GM18520 (cell line): Measurements from ENCODE around the gene FAM120A.
A peak's percentile ranks its signal among the peaks of the same experiment; 100 is the strongest.

Experiments used
- ATAC-seq: cut with Tn5 transposase; IDR thresholded peaks from one replicate; pipeline ENCODE4 v1.9.1; 2021; ENCODE audit not compliant: unreplicated experiment

FAM120A gene

DNA sequence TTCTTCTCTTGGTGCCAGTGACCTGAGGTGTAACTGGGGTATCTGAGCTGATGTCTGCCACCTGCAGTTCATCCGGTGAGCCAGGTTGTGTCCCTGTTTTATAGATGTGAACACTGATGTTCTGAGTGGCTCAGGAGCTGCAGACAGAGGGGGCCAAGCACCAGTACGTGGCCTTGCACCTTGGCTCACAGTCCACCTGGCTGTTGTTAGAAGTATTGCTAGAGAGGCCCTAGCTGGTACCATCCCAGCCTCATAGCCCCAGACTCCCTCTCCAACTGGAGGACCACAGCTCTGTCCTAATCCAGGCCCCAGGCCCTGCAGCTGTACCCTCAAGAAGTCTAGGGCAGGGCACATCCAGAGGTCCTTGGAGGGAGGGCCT, 141.1 kb downstream of the FAM120A start:
- ATAC-seq, result no peak

- ATAC-seq, result no peak
Observed at GRCh38 chr9:93593144-93593658, 141.7 kb downstream of the FAM120A start.

GRCh38 chr9:93594041-93594756, 142.7 kb downstream of the FAM120A start:
- ATAC-seq, result no peak

DNA sequence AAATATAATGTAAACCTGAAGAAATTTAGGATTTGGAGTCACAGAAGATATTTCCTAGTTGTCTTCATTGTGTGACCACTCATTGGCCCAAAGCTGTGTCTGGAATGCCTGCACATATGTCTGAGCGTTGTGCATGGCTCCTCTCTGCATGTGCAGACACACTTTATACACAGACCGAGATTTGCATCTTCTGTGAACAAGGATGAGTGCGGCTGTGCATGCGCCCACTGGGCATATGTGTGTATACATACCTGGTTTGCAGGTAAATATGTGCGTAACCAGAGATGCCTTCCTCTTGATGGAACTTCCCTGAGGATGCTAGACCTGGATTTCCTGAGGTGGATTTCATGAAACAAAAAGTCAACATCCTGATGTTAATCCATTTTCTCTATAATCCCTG, 144.0 kb downstream of the FAM120A start:
- ATAC-seq, result no peak

GRCh38 chr9:93595861-93596365, 144.4 kb downstream of the FAM120A start:
- no peak for ATAC-seq

DNA sequence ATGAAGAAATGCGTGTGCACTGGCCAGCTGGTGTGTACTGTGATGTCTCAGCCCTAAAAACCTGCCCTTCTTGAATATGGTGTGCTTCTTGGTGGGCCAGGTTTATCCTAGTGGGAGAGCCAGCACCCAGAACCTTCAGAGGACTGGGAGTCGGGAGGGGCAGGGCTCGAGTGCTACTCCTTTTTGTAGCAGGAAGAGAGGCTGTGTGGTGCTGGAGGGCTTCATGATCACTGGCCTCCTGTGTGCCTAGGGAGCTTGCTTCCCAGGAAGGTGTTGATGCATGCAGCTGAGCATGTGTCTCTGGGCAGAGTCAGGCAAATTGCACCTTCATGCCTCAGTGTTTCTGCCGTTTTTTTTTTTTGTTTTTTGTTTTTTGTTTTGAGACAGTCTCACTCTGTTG, 144.9 kb downstream of the FAM120A start:
- ATAC-seq, result no peak

DNA sequence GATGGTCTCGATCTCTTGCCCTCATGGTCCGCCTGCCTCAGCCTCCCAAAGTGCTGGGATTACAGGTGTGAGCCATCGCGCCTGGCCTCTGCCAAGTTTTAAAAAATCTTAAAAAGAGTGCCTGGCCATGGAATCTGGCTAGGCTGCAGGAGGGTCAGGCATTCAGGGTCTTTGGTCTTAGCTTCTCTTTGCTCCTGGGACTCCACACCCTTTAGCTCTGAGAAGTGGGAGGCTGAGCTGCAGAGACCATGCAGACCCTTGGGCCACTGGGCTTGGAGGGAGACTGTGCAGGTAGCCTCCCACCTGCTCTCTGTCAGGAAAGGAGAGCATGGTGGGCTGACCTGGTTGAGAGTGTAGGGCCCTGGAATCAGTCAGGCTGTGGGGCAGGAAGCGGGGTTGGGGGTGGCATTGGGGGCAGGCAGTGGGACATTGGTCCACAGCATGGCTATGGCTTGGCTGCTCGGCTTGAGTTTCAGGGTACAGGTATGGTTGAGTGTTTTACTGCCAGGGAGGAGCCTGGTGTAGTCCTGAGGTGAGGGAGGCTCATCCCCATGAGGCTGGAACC, 145.7 kb downstream of the FAM120A start:
- no peak for ATAC-seq

DNA sequence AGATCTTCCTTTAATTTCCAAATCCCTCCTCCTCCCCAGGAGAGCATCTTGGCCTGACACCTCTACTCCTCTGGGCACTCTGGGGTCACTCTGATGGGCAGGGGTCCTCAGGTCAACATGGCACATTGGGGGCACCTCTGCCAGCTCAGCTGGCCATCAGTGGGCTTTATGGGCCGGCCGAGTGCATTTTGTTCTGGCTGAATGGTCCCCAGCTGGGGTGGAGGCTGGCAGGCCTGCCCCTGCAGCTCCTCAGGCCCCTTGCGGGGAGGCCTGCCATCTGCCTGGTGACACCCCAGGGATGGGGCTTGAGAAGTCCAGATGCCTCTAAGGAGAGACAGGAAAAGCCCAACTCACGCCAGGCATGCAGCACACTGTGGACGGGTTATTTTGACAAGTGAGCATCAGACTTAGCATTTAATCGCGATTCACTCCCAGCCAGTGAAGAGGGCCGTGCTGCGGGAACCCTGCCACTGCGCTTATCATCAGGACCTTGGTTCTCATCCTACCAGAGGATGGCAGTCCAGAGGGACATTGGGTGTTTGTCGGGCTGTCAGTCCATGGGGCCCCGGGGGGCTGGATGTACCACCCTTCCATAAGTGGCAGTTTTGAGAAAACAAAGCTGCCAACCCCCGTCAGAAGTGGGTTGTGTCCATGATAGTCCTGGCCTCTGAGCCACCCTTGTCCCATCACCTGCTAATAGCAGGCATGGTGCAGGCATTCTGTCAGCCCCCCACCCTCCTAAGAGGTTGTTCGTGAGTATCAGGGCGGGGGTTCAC, 146.6 kb downstream of the FAM120A start:
- no peak for ATAC-seq

GRCh38 chr9:93598647-93599241, 147.3 kb downstream of the FAM120A start:
- ATAC-seq, result no peak

GRCh38 chr9:93599571-93600403, 148.3 kb downstream of the FAM120A start:
- ATAC-seq, result no peak

- ATAC-seq, result no peak
Observed at GRCh38 chr9:93600504-93600903, 149.0 kb downstream of the FAM120A start.

- ATAC-seq, result no peak
Observed at GRCh38 chr9:93601063-93601462, 149.6 kb downstream of the FAM120A start.

DNA sequence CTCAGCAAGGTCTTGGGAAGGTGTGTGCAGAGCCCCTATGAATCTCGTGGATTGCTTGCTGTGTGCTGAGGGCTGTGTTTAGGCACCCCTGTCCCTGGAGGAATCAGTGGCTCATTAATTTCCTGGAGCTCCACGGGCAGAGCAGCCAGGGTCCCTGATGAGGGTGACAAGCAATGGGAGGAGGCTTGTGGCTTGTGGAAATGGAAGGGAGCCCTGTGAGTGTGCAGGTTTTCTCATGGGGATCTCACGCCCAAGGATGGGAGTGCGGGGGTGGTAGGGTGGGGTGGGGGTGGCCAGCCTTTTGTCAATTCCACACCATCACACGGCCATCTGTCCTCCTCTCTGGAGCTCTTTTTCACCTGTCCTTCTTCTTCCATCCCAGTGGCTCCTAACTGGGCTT, 150.2 kb downstream of the FAM120A start:
- no peak for ATAC-seq

GRCh38 chr9:93603011-93603410, 151.5 kb downstream of the FAM120A start:
- ATAC-seq, result no peak

GRCh38 chr9:93603906-93604326, 152.4 kb downstream of the FAM120A start:
- no peak for ATAC-seq

- ATAC-seq, result no peak
Observed at GRCh38 chr9:93606187-93606586, 154.7 kb downstream of the FAM120A start.

DNA sequence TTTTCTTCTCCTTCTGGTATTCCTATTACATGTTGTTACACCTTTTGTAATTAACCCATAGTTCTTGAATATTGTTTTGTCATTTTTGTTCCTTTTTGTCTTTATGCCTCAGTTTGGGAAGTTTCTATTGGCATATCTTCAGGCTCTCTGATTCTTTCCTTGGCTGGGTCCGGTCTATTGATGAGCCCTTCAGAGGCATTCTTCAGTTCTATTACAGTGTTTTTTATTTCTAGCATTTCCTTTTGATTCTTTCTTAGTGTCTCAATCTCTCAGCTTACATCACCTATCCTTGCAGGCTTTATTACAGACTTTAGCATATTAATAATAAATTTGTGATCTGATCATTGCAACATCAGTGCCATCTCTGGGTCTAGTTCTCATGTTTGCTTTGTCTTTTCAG, 158.7 kb downstream of the FAM120A start:
- ATAC-seq, result no peak

DNA sequence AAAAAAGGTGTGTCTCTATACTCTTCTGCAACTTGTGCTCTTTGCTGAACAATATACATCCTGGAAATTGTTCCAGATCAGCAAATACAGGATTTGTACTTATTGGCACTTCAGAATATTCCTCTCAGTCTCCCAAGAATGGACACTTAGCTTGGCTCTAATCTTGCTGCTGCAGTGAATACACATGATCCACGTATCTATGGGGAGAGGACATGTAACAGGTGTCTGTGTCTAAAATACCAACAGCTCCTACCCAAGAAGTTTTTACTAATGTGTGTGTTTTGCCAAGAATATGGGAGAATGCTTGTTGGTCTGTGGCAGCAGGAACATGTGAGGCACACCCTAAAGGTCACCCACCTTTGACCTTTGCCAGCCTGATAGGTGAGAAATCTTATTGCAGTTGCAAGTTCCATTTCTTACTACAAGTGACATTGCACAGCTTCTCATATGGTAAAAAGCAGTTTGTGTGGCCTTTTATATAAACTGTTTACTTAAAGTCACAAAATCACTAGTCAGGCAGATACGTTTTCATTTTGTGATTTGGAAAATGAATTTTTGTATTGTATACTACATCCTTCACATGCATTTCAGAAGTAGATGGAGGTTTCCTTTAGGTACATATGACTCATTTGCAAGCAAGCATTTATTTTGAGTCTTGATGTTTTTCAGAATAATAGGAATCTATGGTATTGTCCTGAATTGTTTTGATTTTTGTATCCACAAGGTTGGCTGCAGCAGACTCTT, 160.7 kb downstream of the FAM120A start:
- no peak for ATAC-seq

DNA sequence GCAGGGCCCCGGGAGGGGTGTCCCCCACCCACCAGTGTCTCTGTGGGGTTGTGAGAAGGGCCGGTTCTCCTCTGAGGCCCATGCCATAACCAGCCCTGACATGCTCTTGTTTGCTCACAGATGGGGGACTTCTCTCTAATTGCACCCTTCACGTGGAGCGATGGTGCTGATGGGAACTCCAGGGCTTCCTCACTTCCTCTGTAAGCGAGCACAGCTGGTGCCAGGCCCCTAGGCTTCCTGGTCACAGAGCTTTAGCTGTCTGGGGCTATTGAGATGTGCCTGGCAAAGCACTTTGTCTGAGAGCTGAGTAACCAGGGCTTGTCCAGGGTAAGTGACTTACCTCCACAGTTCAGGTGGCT, 161.3 kb downstream of the FAM120A start:
- peak; percentile 46 for ATAC-seq

GRCh38 chr9:93613174-93613573, 161.7 kb downstream of the FAM120A start:
- ATAC-seq, result no peak
